Panc1 (cell line): Measurements from ENCODE around the gene DPH1. TPM values are rescaled to one million over a fixed set of nuclear protein-coding genes. Genes with fewer than 3 reads are reported as not detected.

Source experiments
- ATAC-seq: fragments of 200-7000 bp; cut with Tn5 transposase; 2 replicates; pipeline ENCODE4 v1.9.1; 2020; ENCODE audit warnings: mild to moderate bottlenecking, moderate library complexity
- BruUV-seq: library from RNA; stranded (reverse); fragments of 400-500 nt; replicated peaks from 2 replicates; lab custom pipeline; 2021; lab: Mats Ljungman, UMichigan
- CTCF ChIA-PET: fragments of 300-600 bp; sonication (Branson Sonifier 250); formaldehyde crosslinking; loops from one replicate; lab custom pipeline; 2022; ENCODE audit warnings: antibody characterized with exemption; lab: Charles Lee
- POLR2A ChIA-PET: fragments of 300-600 bp; sonication (Branson Sonifier 250); formaldehyde crosslinking; loops from one replicate; lab custom pipeline; 2022; ENCODE audit warnings: antibody characterized with exemption; lab: Charles Lee
- DNase-seq: peaks from one replicate; pipeline ENCODE4 v3.0.0-alpha.2; 2010; ENCODE audit warnings: low read depth, low spot score
- H3K27ac ChIP-seq: 2 replicates; pipeline ENCODE4 v1.5.1; 2011; ENCODE audit warnings: mild to moderate bottlenecking, low read length, inconsistent platforms
- H3K27me3 ChIP-seq: fragments of 200-500 bp; sonication (Bioruptor generic); 2 replicates; pipeline ENCODE4 v1.6.0; 2014; ENCODE audit warnings: low read length, inconsistent platforms; ENCODE audit not compliant: control insufficient read depth, insufficient read depth
- H3K36me3 ChIP-seq: fragments of 200-500 bp; sonication (Bioruptor generic); 2 replicates; pipeline ENCODE4 v1.5.1; 2014; ENCODE audit warnings: inconsistent platforms, mild to moderate bottlenecking, low read length, moderate library complexity; ENCODE audit not compliant: control insufficient read depth, insufficient read depth
- H3K4me1 ChIP-seq: 2 replicates; pipeline ENCODE4 v1.5.1; 2011; ENCODE audit warnings: inconsistent platforms, mild to moderate bottlenecking, low read length, moderate library complexity; ENCODE audit not compliant: control insufficient read depth, insufficient read depth
- H3K4me3 ChIP-seq, 2 experiments: 2 replicates each; pipeline ENCODE4 v1.5.1; 2011 to 2012; ENCODE audit warnings: low read depth in 2 of 2, low read length in 2 of 2, mild to moderate bottlenecking in 2 of 2, inconsistent platforms in 1 of 2, moderate library complexity in 1 of 2
- H3K9me3 ChIP-seq: fragments of 200-500 bp; sonication (Bioruptor generic); 2 replicates; pipeline ENCODE4 v1.5.1; 2014; ENCODE audit warnings: low read depth, mild to moderate bottlenecking, inconsistent platforms, low read length, moderate library complexity; ENCODE audit not compliant: control insufficient read depth, insufficient read depth
- CTCF ChIP-seq: fragments of 450-650 bp; IDR thresholded peaks from 2 replicates; pipeline ENCODE4 v1.5.1; 2017; ENCODE audit warnings: mild to moderate bottlenecking
- POLR2AphosphoS5 ChIP-seq: IDR thresholded peaks from 2 replicates; pipeline ENCODE4 v1.6.1; 2012; ENCODE audit warnings: mild to moderate bottlenecking, low read depth, low read length, moderate library complexity
- REST ChIP-seq, 2 experiments: IDR thresholded peaks; 2 replicates each; pipeline ENCODE4 v1.6.1; 2011 to 2012; ENCODE audit warnings: low read depth in 2 of 2, control low read depth in 1 of 2, low read length in 1 of 2, mild to moderate bottlenecking in 1 of 2, moderate library complexity in 1 of 2; ENCODE audit not compliant: insufficient read depth in 1 of 2
- SIN3A ChIP-seq: IDR thresholded peaks from 2 replicates; pipeline ENCODE4 v1.6.1; 2012; ENCODE audit warnings: low read depth, mild to moderate bottlenecking, low read length, moderate library complexity, borderline replicate concordance; ENCODE audit not compliant: insufficient read depth
- TCF7L2 ChIP-seq: IDR thresholded peaks from 2 replicates; pipeline ENCODE4 v1.6.1; 2011; ENCODE audit warnings: mild to moderate bottlenecking, low read depth, low read length, inconsistent platforms
- in situ Hi-C: cut with HindIII; loops from 2 replicates; pipeline ENCODE4 v1.10.0; 2016; ENCODE audit warnings: low sequenced_read_pairs, low pct_unique_long_range_greater_than_20kb
- intact Hi-C: fragments of 100-400 bp; cut with micrococcal nuclease; formaldehyde crosslinking; loops from one replicate; pipeline ENCODE4 v1.10.0; 2022; ENCODE audit not compliant: unreplicated experiment
- total RNA-seq: library from RNA; stranded (reverse); gene quantifications from one replicate; pipeline ENCODE4 v1.2.1, GENCODE V29; 2021; ENCODE audit not compliant: unreplicated experiment

The DPH1 gene
- total RNA-seq, 1 experiment from 2014 or later: 24.3 TPM

GRCh38 chr17:2064980-2065785, 35.2 kb downstream of the DPH1 start:
- DNase-seq: no peak
- Histone ChIP-seq H3K4me3 (no peak overlapping the region), H3K36me3 (no peaks in the 10 kb centered on the region), H3K4me1 (no peaks in the 10 kb centered on the region), H3K9me3 (no peaks in the 10 kb centered on the region), H3K27me3 (no peaks in the 10 kb centered on the region), H3K27ac (no peak overlapping the region)
- ATAC-seq: peak; percentile 43; the same call in 1 of the 2 replicates
- BruUV-seq: no TSS peak
- in situ Hi-C loops (no loop called here), intact Hi-C loops (no loop called here)
- ChIA-PET POLR2A (no interaction called here), CTCF (no interaction called here)
- TF ChIP-seq POLR2AphosphoS5 (no peak), CTCF (no peak; the same call in 1 of the 2 replicates), REST (IDR thresholded peaks at IDR 0.05; ENCODE audit: insufficient read depth in 1 of 2, low read depth in 2 of 2, low read length in 1 of 2) (no peak), TCF7L2 (no peak), SIN3A (no peak)

GRCh38 chr17:2065949-2066400, 36.0 kb downstream of the DPH1 start:
- CTCF ChIA-PET: no interaction called here
- TF ChIP-seq SIN3A (no peak), CTCF (no peak), TCF7L2 (no peak), REST (IDR thresholded peaks at IDR 0.05; ENCODE audit: insufficient read depth in 1 of 2, low read depth in 2 of 2, low read length in 1 of 2) (no peak), POLR2AphosphoS5 (no peak)
- no peaks in the 10 kb centered on the region for H3K27me3 ChIP-seq
- H3K4me3 ChIP-seq: no peak overlapping the region
- ATAC-seq: no peak
- no peak for DNase-seq
- intact Hi-C loops: no loop called here
- H3K4me1 ChIP-seq: no peaks in the 10 kb centered on the region
- H3K36me3 ChIP-seq: no peaks in the 10 kb centered on the region; the same call in 1 of the 2 replicates
- POLR2A ChIA-PET: no interaction called here
- no TSS peak for BruUV-seq
- in situ Hi-C loops: no loop called here
- no peaks in the 10 kb centered on the region for H3K9me3 ChIP-seq
- H3K27ac ChIP-seq: no peak overlapping the region
